SK-N-SH (cell line): ENCODE results near the gene PSAT1. TPM values are rescaled to one million over a fixed set of nuclear protein-coding genes. Genes with fewer than 3 reads are reported as not detected.
A peak's percentile ranks its signal among the peaks of the same experiment; 100 is the strongest.

Experiments used
- CTCF ChIA-PET: fragments of 300-600, 350-600 bp; formaldehyde crosslinking; extraction: SDS; loops from one replicate; lab custom pipeline; 2021; lab: Yijun Ruan, JAX
- POLR2A ChIA-PET: fragments of 350-600 bp; sonication (Branson Sonifier 250); formaldehyde crosslinking; extraction: SDS; loops from one replicate; lab custom pipeline; 2020; ENCODE audit warnings: antibody characterized with exemption, inconsistent platforms; lab: Yijun Ruan, JAX
- DNase-seq: peaks from one replicate; pipeline ENCODE4 v3.0.0; 2012
- H2AFZ ChIP-seq: fragments of 200-600 bp; sonication (generic); 2 replicates; pipeline ENCODE4 v1.8.1; 2016; ENCODE audit warnings: antibody characterized with exemption, mild to moderate bottlenecking, low read depth
- H3F3A ChIP-seq: fragments of 200-600 bp; sonication (generic); replicated peaks from 2 replicates; pipeline ENCODE3; 2016; ENCODE audit warnings: antibody characterized with exemption, mild to moderate bottlenecking; ENCODE audit not compliant: insufficient read depth
- H3K27ac ChIP-seq, 2 experiments: fragments of 200-500 bp in 1 of 2; fragments of 200-600 bp in 1 of 2; sonication (Bioruptor generic) in 1 of 2; sonication (generic), shearing (Covaris generic) in 1 of 2; 2 replicates each; pipeline versions ENCODE4 v1.5.1 to v1.6.1; 2014 to 2016; ENCODE audit warnings: low read depth in 2 of 2, inconsistent platforms in 1 of 2, low read length in 1 of 2, mild to moderate bottlenecking in 1 of 2, mixed read lengths in 1 of 2
- H3K27me3 ChIP-seq: fragments of 200-600 bp; sonication (generic), shearing (Covaris generic); 2 replicates; pipeline ENCODE4 v1.6.1; 2016; ENCODE audit warnings: mixed run types; ENCODE audit not compliant: insufficient read depth
- H3K36me3 ChIP-seq, 2 experiments: fragments of 200-500 bp in 1 of 2; fragments of 200-600 bp in 1 of 2; sonication (Bioruptor generic) in 1 of 2; sonication (generic) in 1 of 2; replicated peaks in 1 of 2; 2 replicates each; pipeline versions ENCODE3 to v1.5.1; 2014 to 2016; ENCODE audit warnings: low read length in 1 of 2, mild to moderate bottlenecking in 1 of 2; ENCODE audit not compliant: insufficient read depth in 2 of 2, control insufficient read depth in 1 of 2
- H3K4me1 ChIP-seq, 2 experiments: fragments of 200-500 bp in 1 of 2; fragments of 200-600 bp in 1 of 2; sonication (Bioruptor generic) in 1 of 2; sonication (generic), shearing (Covaris generic) in 1 of 2; 2 replicates each; pipeline versions ENCODE4 v1.5.1 to v1.6.1; 2014 to 2016; ENCODE audit warnings: low read depth in 1 of 2, low read length in 1 of 2, mixed run types in 1 of 2; ENCODE audit not compliant: insufficient read depth in 2 of 2, control insufficient read depth in 1 of 2
- H3K4me2 ChIP-seq: fragments of 200-600 bp; sonication (generic), shearing (Covaris generic); 2 replicates; pipeline ENCODE4 v1.6.1; 2017; ENCODE audit warnings: mixed run types
- H3K4me3 ChIP-seq, 2 experiments: fragments of 200-500 bp in 1 of 2; fragments of 200-600 bp in 1 of 2; sonication (Bioruptor generic) in 1 of 2; sonication (generic), shearing (Covaris generic) in 1 of 2; 2 replicates each; pipeline versions ENCODE4 v1.5.1 to v1.8.1; 2014 to 2016; ENCODE audit warnings: low read depth in 2 of 2, inconsistent platforms in 1 of 2, low read length in 1 of 2, mild to moderate bottlenecking in 1 of 2, mixed read lengths in 1 of 2, moderate library complexity in 1 of 2
- H3K79me2 ChIP-seq: fragments of 200-600 bp; sonication (generic); 2 replicates; pipeline ENCODE4 v1.8.1; 2017; ENCODE audit warnings: mild to moderate bottlenecking; ENCODE audit not compliant: insufficient read depth
- H3K9ac ChIP-seq: fragments of 200-600 bp; sonication (generic); 2 replicates; pipeline ENCODE4 v1.6.1; 2017; ENCODE audit warnings: mixed run types
- H3K9me2 ChIP-seq: fragments of 200-600 bp; sonication (generic); 2 replicates; pipeline ENCODE4 v1.6.1; 2017; ENCODE audit warnings: mixed run types
- H3K9me3 ChIP-seq: fragments of 200-600 bp; sonication (generic); 2 replicates; pipeline ENCODE4 v1.6.1; 2017; ENCODE audit warnings: mixed run types, mild to moderate bottlenecking, moderate library complexity
- H4K20me1 ChIP-seq: fragments of 200-600 bp; sonication (generic); 2 replicates; pipeline ENCODE4 v1.6.1; 2017; ENCODE audit warnings: mild to moderate bottlenecking, mixed run types; ENCODE audit not compliant: insufficient read depth
- CHD2 ChIP-seq: fragments of 150-350 bp; IDR thresholded peaks from 2 replicates; pipeline ENCODE4 v1.6.1; 2018; ENCODE audit warnings: low read length; ENCODE audit not compliant: partially characterized antibody
- CTCF ChIP-seq: fragments of 200-600 bp; sonication (generic); IDR thresholded peaks from 2 replicates; pipeline ENCODE4 v1.6.1; 2017; ENCODE audit warnings: antibody characterized with exemption, mild to moderate bottlenecking, moderate library complexity
- ELF1 ChIP-seq: IDR thresholded peaks from 2 replicates; pipeline ENCODE4 v1.4.0; 2012
- EZH2phosphoT487 ChIP-seq: fragments of 200-600 bp; sonication (generic); IDR thresholded peaks from 2 replicates; pipeline ENCODE4 v1.6.1; 2017; ENCODE audit warnings: low read depth, mixed run types, mild to moderate bottlenecking, antibody characterized with exemption, moderate library complexity, borderline replicate concordance
- FOSL2 ChIP-seq: IDR thresholded peaks from 2 replicates; pipeline ENCODE4 v1.4.0; 2012; ENCODE audit warnings: low read depth, mild to moderate bottlenecking, moderate library complexity, borderline replicate concordance
- FOXJ3 ChIP-seq: sonication (generic); formaldehyde crosslinking; IDR thresholded peaks from 2 replicates; pipeline ENCODE4 v1.5.1; 2020; ENCODE audit warnings: mild to moderate bottlenecking, missing genetic modification reagents
- FOXM1 ChIP-seq: IDR thresholded peaks from 2 replicates; pipeline ENCODE4 v1.4.0; 2012; ENCODE audit warnings: low read depth, mild to moderate bottlenecking
- GABPA ChIP-seq: IDR thresholded peaks from 2 replicates; pipeline ENCODE4 v1.4.0; 2012; ENCODE audit warnings: low read depth, mild to moderate bottlenecking
- GATA2 ChIP-seq: sonication (generic); formaldehyde crosslinking; IDR thresholded peaks from 2 replicates; pipeline ENCODE4 v1.5.0; 2020; ENCODE audit warnings: mild to moderate bottlenecking, missing genetic modification reagents
- IRF3 ChIP-seq: fragments of 150-350 bp; IDR thresholded peaks from 2 replicates; pipeline ENCODE4 v1.6.1; 2016; ENCODE audit warnings: mild to moderate bottlenecking, low read depth, low read length
- JUND ChIP-seq: IDR thresholded peaks from 2 replicates; pipeline ENCODE4 v1.4.0; 2012
- MAX ChIP-seq: IDR thresholded peaks from 2 replicates; pipeline ENCODE4 v1.4.0; 2012; ENCODE audit warnings: low read depth
- MXI1 ChIP-seq: IDR thresholded peaks from 2 replicates; pipeline ENCODE4 v1.6.1; 2012; ENCODE audit warnings: mild to moderate bottlenecking, low read depth, low read length, improper control_type of control experiment
- NFIC ChIP-seq: IDR thresholded peaks from 2 replicates; pipeline ENCODE4 v1.4.0; 2012; ENCODE audit warnings: borderline replicate concordance
- NRF1 ChIP-seq: IDR thresholded peaks from 2 replicates; pipeline ENCODE4 v1.6.1; 2012; ENCODE audit warnings: low read depth, mild to moderate bottlenecking, low read length
- POLR2AphosphoS5 ChIP-seq: IDR thresholded peaks from 2 replicates; pipeline ENCODE4 v1.6.1; 2012; ENCODE audit warnings: low read depth, low read length
- RCOR1 ChIP-seq: fragments of 150-350 bp; IDR thresholded peaks from 2 replicates; pipeline ENCODE4 v1.6.1; 2017; ENCODE audit warnings: antibody characterized with exemption, low read length
- RFX5 ChIP-seq: IDR thresholded peaks from 2 replicates; pipeline ENCODE4 v1.6.1; 2012; ENCODE audit warnings: mild to moderate bottlenecking, improper control_type of control experiment, low read length
- RXRA ChIP-seq: IDR thresholded peaks from 2 replicates; pipeline ENCODE4 v1.4.0; 2012; ENCODE audit warnings: low read depth, mild to moderate bottlenecking, borderline replicate concordance
- SMC3 ChIP-seq: IDR thresholded peaks from 2 replicates; pipeline ENCODE4 v1.6.1; 2012; ENCODE audit warnings: low read depth, low read length, improper control_type of control experiment
- TAF1 ChIP-seq: IDR thresholded peaks from 2 replicates; pipeline ENCODE4 v1.6.1; 2012; ENCODE audit warnings: low read depth, mild to moderate bottlenecking, low read length, moderate library complexity, borderline replicate concordance
- TCF12 ChIP-seq: IDR thresholded peaks from 2 replicates; pipeline ENCODE4 v1.4.0; 2012
- USF2 ChIP-seq: fragments of 150-350 bp; IDR thresholded peaks from 2 replicates; pipeline ENCODE4 v1.6.1; 2017; ENCODE audit warnings: antibody characterized with exemption, low read length, low read depth, borderline replicate concordance
- YY1 ChIP-seq: IDR thresholded peaks from 2 replicates; pipeline ENCODE4 v1.4.0; 2012; ENCODE audit warnings: low read depth, mild to moderate bottlenecking
- ZBTB33 ChIP-seq: IDR thresholded peaks from 2 replicates; pipeline ENCODE4 v1.4.0; 2012; ENCODE audit warnings: low read depth, borderline replicate concordance
- WGBS: methylation state at CpG from one replicate; pipeline ENCODE4 v1.1.6; 2017; ENCODE audit warnings: low lambda C conversion rate; 5-methylcytosine and 5-hydroxymethylcytosine counted together
- polyA plus RNA-seq, 3 experiments: library from polyadenylated mRNA; depleted of rRNA; stranded (reverse); fragments of >200 nt; gene quantifications; 2 replicates each; pipeline ENCODE4 v1.2.3, GENCODE V29; 2012

Gene PSAT1
- 37.0 and 52.4 TPM in 2 replicates for polyA plus RNA-seq (2012; rRNA removed)
- polyA plus RNA-seq (2012; cell fraction: cytosol; rRNA removed): 48.1 and 52.2 TPM in 2 replicates
- polyA plus RNA-seq (2012; cell fraction: nucleus; rRNA removed): 18.5 and 43.2 TPM in 2 replicates

GRCh38 chr9:78296893-78297671 is at the start of gene PSAT1:
Gene PSAT1, plus strand, starts transcription at chr9:78297125. Its CDS starts 86 bp downstream, at chr9:78297211.
- WGBS: 0% methylated on average over 12 of the region's 76 CpGs
- peaks cover 5% of the 10 kb centered on the region for H3K79me2 ChIP-seq
- ChIA-PET CTCF (interaction anchor here (0.7 to 3.5 kb wide), 14 partner anchors 10 to 74 kb away, joined by 3 to 9 read pairs (median 3); no protein-coding TSS in a partner anchor), POLR2A (interaction anchor here (0.6 to 3.1 kb wide), 20 partner anchors 8 to 400 kb away, joined by 3 to 23 read pairs (median 4); partner anchors contain the start of gene CEP78)
- H3K9me2 ChIP-seq: no peaks in the 10 kb centered on the region
- DNase-seq: peak; percentile 98
- peak within 1 kb of the TSS; percentile 87 for H3K4me2 ChIP-seq
- H3K27me3 ChIP-seq: no peaks in the 10 kb centered on the region
- peak within 1 kb of the TSS; percentile 70 for H3K9ac ChIP-seq
- no peaks in the 10 kb centered on the region for H3F3A ChIP-seq
- peaks cover 11 to 16% of the 10 kb centered on the region in 2 experiments for H3K36me3 ChIP-seq
- H3K27ac ChIP-seq: peak within 1 kb of the TSS; percentile 55 to 95
- peak within 1 kb of the TSS; percentile 92 to 93 for H3K4me3 ChIP-seq
- no peaks in the 10 kb centered on the region for H4K20me1 ChIP-seq
- H2AFZ ChIP-seq: peak within 1 kb of the TSS; percentile 95
- H3K4me1 ChIP-seq: peaks cover 4 to 14% of the 10 kb centered on the region in 2 experiments; a peak in 2 of 4 replicates
- H3K9me3 ChIP-seq: no peaks in the 10 kb centered on the region
- TF ChIP-seq EZH2phosphoT487: no peak
- TF ChIP-seq IRF3: peak; percentile 73
- no peak for TF ChIP-seq USF2
- TF ChIP-seq TAF1: peak; percentile 63; the same call in 1 of the 2 replicates
- peak; percentile 92 for TF ChIP-seq RFX5
- no peak for TF ChIP-seq SMC3
- TF ChIP-seq ELF1: no peak
- TF ChIP-seq CTCF: peak; percentile 17; the same call in 1 of the 2 replicates
- TF ChIP-seq GABPA: no peak
- TF ChIP-seq RCOR1: no peak
- TF ChIP-seq FOXJ3 (CRISPR knock-in tag): peak; percentile 14; the same call in 1 of the 2 replicates
- TF ChIP-seq CHD2: peak; percentile 95
- no peak for TF ChIP-seq FOXM1
- no peak for TF ChIP-seq RXRA
- TF ChIP-seq NRF1: peak; percentile 50
- no peak for TF ChIP-seq JUND
- no peak for TF ChIP-seq GATA2 (CRISPR knock-in tag)
- TF ChIP-seq POLR2AphosphoS5: peak; percentile 78
- TF ChIP-seq NFIC: peak; percentile 5; the same call in 1 of the 2 replicates
- TF ChIP-seq TCF12: no peak
- TF ChIP-seq MAX: peak; percentile 45
- peak; percentile 68 for TF ChIP-seq MXI1
- 0 out of 2 replicates have a peak, but pooled peaks have one; percentile 48 for TF ChIP-seq ZBTB33
- peak; percentile 25; the same call in 1 of the 2 replicates for TF ChIP-seq FOSL2
- TF ChIP-seq YY1: peak; percentile 40; the same call in 1 of the 2 replicates
